CD4-positive, alpha-beta T cell treated with Interleukin-2 at 100 ng/mL for 4 hours (primary cell): ENCODE results near the gene ARF1.

Experiments
- DNase-seq: peaks from one replicate; pipeline ENCODE4 v3.0.0-alpha.2; 2020; ENCODE audit warnings: low spot score

Gene ARF1

DNA sequence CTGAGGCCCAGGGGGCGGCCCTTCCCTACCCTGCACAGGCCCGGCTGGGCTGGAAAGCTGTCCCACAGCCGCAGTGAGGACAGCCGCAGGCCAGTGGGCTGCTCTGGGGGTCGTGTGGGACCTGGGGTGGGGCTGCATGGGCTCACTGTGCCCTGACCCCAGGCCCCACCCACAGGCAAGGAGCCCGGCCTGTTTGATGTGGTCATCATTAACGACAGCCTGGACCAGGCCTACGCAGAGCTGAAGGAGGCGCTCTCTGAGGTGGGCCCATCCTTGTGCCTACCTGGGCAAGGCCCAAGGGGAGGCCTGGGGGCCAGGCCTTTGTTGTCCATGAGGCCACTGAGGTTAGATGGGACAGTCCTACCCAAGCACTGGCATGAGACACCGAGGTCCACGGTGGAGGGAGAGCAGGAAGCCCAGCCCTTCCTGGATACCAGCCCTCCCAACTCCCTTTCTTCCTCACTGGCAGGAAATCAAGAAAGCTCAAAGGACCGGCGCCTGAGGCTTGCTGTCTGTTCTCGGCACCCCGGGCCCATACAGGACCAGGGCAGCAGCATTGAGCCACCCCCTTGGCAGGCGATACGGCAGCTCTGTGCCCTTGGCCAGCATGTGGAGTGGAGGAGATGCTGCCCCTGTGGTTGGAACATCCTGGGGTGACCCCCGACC lies 65.8 kb downstream of the ARF1 start:
- no peak for DNase-seq
